OCI-LY7 (cell line): ENCODE measurements around the gene GATM.

ENCODE experiments used
- CTCF ChIP-seq: fragments of 200-600 bp; sonication (generic); conservative IDR thresholded peaks from 2 replicates; pipeline ENCODE4 v1.5.1; 2014; ENCODE audit warnings: mild to moderate bottlenecking, antibody characterized with exemption, low read length, moderate library complexity, mixed read lengths
- EZH2phosphoT487 ChIP-seq: fragments of 200-600 bp; sonication (generic); IDR thresholded peaks from 2 replicates; pipeline ENCODE4 v1.6.1; 2018; ENCODE audit warnings: low read depth, borderline replicate concordance, mild to moderate bottlenecking, mixed run types, antibody characterized with exemption, low read length, moderate library complexity, mixed read lengths

GRCh38 chr15:45427085-45427484, 48.7 kb upstream of the GATM start:
- TF ChIP-seq CTCF, result no peak
- TF ChIP-seq EZH2phosphoT487, result no peak
